GM19397 (cell line): ENCODE measurements around the gene RTN4RL1.

Experiments
- ATAC-seq: cut with Tn5 transposase; IDR thresholded peaks from one replicate; pipeline ENCODE4 v1.9.1; 2021; ENCODE audit warnings: mild to moderate bottlenecking, moderate library complexity; ENCODE audit not compliant: unreplicated experiment

RTN4RL1 gene

DNA sequence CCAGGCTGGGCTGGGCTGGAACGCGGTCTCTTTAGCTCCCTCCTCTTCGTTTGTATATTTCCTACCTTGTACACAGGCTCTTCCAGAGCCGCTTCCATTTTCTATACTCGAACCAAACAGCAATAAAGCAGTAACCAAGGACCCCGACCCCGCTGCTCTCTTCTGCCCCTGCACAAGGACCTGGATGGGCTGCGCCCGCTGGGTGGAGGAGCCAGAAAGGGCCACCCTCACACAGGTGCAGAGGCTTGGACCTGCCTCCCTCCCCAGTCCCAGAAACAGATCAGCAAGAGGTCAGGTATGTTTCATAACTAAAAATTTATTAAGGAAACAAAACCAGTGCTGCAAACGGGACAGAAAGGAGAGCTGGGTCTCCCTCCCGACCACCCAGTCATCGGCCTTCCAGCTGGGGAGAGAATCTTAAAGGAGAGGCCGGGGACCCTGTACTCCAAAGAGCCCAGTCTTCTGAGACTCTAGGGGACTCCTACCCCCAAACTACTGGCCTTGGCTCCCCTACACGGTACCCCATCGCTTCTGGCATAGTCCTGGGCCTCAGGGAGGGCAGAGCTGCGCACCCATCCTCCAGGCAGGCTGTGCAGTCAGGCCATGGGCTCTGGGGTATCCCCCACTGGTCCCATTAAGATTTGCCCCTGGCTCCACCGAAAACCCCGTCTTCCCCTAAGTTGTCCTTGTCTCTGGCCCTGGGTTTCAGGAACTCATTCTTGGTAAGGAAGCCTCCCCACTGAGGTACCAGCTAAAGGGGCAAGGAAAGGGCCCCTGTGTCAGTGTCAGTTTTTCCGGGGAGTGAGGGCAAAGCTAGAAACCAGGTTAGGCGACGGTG, 34.6 kb upstream of the RTN4RL1 start:
- no peak for ATAC-seq

DNA sequence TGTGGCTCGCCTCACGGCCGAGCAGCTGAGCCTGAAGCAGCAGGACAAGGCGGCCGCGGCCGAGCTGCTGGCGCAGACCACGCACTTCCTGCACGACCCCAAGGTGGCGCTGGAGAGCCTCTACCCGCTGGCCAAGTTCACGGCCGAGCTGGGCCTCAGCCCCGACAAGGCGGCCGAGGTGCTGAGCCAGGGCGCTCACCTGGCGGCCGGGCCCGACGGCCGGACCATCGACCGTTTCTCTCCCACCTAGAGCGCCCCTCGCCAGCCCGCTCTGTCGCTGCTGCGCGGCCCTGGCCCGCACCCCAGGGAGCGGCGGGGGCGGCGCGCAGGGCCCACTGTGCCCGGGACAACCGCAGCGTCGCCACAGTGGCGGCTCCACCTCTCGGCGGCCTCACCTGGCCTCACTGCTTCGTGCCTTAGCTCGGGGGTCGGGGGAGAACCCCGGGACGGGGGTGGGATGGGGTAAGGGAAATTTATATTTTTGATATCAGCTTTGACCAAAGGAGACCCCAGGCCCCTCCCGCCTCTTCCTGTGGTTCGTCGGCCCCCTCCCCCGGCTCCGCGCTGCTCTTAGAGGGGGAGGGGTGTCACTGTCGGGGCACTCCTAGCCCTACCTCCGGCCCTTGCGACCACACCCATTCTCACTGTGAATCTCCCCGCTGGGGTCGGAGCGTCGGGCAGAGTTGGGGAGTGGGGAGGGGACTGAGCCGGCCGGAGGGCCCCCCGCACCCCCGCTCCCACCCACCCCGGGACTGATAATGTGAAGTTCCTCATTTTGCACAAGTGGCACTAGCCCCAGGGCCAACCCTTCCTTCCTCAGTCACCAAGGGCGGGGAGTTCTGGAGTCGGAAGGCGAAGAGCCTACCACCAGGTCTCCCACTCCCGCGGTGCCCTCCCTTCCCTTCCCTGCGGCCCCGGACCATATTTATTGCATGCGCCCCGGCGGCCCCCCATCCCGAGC, 33.7 kb upstream of the RTN4RL1 start:
- no peak for ATAC-seq

DNA sequence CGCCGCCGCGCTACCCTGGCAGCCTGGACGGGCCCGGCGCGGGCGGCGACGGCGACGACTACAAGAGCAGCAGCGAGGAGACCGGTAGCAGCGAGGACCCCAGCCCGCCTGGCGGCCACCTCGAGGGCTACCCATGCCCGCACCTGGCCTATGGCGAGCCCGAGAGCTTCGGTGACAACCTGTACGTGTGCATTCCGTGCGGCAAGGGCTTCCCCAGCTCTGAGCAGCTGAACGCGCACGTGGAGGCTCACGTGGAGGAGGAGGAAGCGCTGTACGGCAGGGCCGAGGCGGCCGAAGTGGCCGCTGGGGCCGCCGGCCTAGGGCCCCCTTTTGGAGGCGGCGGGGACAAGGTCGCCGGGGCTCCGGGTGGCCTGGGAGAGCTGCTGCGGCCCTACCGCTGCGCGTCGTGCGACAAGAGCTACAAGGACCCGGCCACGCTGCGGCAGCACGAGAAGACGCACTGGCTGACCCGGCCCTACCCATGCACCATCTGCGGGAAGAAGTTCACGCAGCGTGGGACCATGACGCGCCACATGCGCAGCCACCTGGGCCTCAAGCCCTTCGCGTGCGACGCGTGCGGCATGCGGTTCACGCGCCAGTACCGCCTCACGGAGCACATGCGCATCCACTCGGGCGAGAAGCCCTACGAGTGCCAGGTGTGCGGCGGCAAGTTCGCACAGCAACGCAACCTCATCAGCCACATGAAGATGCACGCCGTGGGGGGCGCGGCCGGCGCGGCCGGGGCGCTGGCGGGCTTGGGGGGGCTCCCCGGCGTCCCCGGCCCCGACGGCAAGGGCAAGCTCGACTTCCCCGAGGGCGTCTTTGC, 32.8 kb upstream of the RTN4RL1 start:
- ATAC-seq = no peak

DNA sequence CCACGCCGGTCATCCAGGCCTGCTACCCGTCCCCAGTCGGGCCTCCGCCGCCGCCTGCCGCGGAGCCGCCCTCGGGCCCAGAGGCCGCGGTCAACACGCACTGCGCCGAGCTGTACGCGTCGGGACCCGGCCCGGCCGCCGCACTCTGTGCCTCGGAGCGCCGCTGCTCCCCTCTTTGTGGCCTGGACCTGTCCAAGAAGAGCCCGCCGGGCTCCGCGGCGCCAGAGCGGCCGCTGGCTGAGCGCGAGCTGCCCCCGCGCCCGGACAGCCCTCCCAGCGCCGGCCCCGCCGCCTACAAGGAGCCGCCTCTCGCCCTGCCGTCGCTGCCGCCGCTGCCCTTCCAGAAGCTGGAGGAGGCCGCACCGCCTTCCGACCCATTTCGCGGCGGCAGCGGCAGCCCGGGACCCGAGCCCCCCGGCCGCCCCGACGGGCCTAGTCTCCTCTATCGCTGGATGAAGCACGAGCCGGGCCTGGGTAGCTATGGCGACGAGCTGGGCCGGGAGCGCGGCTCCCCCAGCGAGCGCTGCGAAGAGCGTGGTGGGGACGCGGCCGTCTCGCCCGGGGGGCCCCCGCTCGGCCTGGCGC, 32.1 kb upstream of the RTN4RL1 start:
- ATAC-seq = no peak

DNA sequence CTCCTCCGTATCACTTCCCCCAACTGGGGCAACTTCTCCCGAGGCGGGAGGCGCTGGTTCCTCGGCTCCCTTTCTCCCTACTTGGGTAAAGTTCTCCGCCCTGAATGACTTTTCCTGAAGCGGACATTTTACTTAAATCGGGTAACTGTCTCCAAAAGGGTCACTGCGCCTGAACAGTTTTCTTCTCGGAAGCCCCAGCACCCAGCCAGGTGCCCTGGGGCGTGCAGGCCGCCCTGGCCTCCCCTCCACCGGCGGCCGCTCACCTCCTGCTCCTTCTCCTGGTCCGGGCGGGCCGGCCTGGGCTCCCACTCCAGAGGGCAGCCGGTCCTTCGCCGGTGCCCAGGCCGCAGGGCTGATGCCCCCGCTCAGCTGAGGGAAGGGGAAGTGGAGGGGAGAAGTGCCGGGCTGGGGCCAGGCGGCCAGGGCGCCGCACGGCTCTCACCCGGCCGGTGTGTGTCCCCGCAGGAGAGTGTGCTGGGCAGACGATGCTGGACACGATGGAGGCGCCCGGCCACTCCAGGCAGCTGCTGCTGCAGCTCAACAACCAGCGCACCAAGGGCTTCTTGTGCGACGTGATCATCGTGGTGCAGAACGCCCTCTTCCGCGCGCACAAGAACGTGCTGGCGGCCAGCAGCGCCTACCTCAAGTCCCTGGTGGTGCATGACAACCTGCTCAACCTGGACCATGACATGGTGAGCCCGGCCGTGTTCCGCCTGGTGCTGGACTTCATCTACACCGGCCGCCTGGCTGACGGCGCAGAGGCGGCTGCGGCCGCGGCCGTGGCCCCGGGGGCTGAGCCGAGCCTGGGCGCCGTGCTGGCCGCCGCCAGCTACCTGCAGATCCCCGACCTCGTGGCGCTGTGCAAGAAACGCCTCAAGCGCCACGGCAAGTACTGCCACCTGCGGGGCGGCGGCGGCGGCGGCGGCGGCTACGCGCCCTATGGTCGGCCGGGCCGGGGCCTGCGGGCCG, 31.4 kb upstream of the RTN4RL1 start:
- ATAC-seq = no peak

DNA sequence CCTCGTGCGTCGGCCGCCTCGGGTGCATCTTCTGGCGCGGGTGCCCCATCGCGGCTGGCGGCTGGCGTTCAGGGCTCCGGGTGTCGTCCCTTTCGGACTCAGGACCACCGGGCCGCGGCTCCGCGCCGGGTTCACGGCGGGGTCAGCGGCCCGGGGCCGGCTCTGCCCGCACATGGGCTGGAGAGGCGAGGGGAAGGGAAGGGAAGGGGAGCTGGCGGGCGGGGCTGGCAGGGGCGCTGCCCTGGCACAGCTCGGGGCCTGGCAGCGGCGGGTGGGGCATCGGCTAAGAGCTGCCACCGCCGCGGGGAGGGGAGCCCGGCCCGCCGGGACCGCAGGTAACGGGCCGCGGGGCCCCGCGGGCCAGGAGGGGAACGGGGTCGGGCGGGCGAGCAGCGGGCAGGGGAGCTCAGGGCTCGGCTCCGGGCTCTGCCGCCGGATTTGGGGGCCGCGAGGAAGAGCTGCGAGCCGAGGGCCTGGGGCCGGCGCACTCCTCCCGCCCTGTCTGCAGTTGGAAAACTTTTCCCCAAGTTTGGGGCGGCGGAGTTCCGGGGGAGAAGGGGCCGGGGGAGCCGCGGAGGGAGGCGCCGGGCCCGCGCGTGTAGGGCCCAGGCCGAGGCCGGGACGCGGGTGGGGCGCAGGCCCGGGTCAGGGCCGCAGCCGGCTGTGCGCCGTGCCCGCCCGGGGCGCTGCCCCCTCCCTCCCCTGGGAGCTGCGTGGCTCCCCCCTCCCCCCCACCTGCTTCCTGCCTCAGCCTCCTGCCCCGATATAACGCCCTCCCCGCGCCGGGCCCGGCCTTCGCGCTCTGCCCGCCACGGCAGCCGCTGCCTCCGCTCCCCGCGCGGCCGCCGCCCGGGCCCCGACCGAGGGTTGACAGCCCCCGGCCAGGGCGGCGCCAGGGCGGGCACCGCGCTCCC, 30.4 kb upstream of the RTN4RL1 start:
- ATAC-seq = no peak

DNA sequence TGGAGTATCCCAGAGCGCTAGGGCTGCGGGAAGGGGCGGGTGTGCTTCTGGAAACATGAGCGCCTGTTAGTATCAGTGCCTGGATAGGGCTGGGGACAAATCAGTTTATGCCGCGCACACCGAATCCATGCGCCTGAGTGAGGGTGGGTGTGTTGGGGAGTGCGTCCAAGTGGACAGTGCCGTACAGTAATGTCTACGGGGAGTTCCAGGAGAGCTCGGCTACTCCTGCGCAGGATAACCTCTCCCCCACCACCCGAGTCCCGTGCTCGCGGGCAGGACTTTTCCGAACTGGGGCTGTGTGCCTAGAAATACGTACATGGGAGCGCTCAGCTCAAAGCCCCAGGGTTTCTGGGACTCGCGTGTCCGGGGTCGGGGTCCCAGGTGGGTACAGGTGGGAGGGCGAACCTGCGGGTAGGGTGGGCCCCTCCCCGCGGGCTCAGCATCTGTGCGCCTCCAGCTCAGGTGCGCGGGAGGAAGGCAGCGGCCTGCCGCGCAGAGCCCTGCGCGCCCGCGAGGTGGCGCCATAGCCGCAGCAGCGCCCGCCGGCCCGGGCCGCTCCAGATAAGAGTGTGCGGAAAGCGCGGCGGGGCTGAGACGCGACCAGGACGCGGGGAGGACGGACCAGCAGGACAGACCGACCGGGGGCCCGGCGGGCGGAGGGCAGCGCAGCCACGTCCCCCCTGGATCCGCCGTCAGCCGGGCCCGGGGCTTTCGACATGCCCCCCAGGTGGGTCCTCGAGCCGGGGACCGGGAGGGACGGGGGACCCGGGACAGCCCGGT, 29.6 kb upstream of the RTN4RL1 start, which contains the start of gene HIC1:
Gene HIC1, plus strand, starts transcription at position 592 of the 780 bp plus-strand sequence. CDS start 1,588 bp downstream, outside the sequence.
- ATAC-seq = peak; percentile 26

DNA sequence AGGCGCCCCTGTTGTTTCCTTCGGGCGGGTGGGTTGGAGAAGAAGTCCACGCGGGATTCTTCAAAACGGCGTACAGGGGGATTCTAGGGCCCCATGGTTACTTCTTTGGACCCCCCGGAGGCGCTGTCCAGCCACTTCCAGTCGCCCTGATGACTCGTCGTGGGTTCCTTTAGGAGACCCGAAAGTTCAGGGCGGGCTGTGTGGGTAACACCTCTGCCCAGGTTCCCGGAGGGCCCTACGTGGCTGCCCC, 29.1 kb upstream of the RTN4RL1 start:
- ATAC-seq = no peak

DNA sequence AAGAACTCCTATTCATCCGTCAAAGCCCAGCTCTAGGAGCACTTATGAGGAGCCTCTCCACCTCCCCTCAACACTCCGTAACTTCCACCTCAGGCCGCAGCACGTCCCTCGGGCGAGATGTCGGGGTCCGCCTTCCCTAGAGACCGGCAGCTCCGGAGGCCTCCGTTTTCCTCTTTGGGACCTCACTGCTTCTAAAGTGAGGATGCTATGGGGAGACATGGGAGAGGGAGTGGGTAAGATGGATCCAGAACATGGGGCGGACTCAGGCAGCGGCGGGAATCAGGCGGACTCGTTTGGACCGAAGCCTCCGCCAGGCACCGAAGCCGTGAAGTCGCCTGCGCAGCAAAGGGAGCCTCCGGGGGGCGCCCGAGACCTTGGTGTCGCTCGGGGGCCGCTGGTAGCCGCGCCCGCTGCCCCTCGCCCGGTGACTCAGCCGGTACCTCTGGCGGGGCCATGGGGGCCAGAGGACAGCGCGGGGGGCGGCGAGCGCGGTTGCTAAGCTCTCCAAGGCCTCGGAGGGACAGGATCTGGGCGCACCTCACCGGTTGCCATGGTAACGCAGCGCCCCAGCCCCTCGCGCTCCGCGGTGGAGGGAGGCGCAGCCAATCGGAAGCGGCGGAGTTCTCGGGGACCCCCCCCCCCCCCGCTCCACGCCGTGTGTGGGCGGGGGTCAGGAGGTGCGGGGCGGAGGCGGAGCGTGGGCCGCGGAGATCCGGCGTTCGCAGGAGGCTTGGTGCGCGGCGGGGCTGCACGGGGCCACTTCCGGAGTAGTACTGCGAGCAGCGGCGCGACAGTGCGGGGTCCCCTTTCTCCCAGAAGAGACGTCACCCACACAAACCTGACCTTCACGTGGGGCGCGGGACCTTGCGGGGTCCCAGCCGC, 28.5 kb upstream of the RTN4RL1 start:
- no peak for ATAC-seq

DNA sequence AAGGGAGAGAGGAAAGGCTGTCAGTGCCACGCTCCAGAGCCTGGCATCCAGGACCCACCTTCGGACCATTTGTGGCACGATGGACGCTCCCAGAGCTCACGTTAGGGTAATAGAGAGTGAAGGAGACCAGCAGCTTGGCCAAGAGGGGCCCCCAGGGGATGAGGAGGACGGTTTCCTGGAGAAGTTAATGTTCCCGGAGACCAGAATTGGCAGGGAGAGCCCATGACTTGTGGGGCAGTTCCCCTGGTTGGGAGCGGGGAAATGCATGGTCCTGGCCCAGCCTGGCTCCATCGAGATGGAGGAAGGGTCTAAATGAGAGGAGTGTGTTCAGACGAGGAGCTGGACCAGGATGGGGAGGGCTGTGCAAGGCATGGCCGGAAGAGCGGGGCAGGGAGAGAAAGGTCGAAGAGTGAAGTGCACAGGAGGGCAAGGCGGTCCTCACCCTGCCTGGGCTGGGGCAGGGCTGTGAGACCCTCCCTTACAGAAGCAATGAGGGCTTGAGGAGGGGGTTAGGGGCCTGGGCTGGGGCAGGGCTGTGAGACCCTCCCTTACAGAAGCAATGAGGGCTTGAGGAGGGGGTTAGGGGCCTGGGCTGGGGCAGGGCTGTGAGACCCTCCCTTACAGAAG, 26.9 kb upstream of the RTN4RL1 start:
- ATAC-seq = no peak

DNA sequence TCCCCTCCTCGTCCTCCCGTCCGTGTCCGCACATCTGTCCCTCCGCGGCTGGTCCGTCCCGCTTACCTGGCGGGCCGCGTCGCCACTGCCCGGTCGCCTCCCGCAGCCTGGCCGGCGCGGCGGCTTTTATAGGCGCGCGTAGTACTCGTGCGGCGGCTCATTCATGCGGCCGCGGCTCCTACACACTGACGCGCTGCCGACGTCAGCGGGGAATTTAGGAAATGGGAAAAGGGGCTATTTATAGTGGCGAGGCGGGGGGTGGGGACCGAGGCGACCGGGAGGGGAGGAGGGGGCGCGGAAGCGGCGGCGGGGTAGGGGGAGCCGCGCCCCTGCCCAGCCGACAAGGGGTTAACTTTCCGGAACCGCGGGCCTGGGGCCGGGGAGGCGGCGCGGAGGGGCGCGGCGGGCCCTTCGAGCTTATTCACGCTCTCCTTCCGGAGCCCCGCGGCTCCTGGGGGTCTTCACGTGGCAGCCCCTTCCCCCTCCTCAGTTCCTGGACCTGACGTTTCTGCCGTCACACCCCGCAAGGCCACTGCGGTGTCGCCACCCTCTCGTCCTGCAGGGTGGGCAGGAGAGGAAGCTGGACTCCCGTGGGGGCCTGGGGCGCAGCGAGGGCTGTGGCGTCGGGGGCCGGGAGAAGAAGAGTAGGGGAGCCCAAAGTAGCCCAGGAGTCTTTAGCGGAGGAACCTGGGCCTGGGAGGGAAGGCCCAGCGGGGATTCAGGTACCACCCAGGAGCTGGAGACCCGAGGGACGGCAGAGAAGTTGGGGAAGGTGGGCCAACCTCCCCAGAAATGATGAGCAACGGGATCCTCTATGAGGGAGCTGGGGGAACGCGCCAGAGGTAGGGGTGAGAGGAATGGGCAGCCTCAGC, 26.2 kb upstream of the RTN4RL1 start:
- no peak for ATAC-seq

DNA sequence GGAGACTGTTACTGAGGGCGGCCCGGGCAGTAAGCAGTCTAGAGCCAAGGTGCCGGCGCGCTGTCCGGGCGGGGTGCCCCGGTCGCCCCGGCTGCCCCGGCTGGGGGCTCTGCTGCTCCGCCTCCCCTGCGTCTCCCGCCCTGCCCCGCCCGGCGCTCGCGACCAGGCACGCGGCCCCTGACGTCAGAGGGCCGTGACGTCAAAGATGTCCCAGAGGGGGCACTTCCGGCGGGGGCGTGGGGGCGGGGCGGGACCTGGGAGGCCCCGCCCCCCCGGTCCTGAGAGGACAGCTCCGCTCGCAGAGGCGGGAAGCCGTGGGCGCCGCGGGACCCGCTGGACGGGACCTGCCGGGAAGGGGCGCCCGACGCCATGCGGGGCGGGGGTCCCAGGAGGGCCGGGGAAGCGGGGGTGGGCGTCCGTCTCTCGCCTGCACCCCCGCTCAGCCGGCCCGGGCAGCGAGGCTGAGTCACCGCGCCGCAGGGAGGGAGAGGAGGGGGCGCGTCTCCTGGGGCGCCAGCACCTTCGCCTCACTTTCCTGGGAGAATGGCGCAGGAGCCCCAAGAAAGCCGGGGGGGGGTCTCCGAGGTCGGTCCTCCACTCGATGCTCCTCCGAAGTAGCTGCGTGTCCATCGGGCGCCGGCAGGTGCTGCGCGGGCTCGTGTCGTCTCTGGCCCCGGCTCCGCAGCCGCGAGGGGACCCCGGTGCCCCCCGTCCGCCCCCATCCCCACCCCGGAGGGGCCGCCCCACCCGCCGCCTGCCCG, 25.3 kb upstream of the RTN4RL1 start:
- no peak for ATAC-seq

DNA sequence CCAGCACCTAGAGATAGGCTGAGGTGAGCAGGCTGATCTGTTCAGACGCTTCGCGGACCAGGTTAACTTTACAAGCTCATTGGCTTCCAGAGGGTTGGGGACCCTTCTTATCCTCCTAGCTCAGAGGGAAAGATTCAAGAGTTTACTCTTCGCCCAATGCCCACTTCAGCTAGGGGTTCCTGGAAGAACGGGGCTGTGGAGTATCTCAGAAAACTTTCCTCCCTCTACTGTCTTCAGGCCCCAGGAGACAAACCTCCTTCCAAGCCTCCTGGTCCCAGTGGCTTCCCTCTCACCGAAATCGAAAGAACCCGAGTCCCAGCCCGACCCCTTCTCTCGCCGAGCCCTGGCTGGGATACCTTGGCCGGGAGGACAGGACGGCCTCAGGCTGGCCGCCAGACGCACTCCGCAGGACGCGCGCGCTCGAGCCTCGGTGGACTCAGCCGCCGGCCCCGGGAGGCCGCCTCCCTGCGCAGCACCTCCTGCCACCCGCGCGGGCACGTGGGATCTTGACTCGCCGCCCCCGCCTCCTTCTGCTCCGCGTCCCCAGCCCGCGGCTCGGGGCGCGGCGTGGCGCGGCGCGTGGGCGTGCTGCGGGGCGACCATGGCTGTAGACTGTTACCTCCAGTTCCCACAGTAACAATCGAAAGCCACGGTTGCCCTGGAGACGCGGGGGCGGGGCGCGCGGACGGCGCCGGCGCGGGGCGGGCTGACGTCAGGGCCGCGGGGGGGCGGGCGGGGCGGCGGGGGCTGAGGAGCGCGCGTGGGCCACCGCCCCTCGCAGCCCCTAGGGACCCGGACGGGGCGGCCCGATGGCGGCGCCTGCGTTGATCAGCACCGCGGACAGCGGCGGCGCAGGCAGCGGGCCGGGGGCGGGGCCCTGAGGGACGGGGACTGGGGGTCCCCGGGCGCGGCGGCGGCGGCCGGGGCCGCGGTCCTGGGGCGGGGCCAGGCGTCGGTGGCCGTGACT, 24.5 kb upstream of the RTN4RL1 start:
- ATAC-seq = peak; percentile 46

DNA sequence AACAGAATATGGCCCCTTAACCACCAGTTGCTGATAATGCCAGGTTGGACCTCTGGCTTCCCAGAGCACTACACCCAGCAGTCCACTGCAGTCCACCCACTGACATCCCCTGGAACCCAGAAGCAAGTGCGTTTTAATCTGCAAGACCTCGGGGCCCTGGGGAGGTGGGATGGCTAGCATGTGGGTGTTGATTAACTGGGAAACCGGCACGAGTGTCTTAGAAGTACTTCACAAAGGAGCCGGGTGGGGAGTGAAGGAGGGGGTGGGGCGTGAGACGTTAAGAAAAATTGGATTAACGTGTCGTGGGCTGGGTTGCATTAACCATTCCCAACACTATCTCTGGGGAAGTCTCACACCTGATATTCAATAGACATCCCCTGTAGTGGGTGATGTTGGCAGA, 23.7 kb upstream of the RTN4RL1 start:
- no peak for ATAC-seq
